Aorta (tissue), 5 donors: ENCODE measurements around the gene TMSB15B. TPM values are rescaled to one million over a fixed set of nuclear protein-coding genes. Genes with fewer than 3 reads are reported as not detected.
"Not testable (repeated sequence)": the region's sequence is repeated elsewhere in the genome, so short reads cannot be mapped to it uniquely, and the experiment has no call there.

Experiments used
- ATAC-seq: fragments of 200-7000 bp; cut with Tn5 transposase; one replicate; pipeline ENCODE4 v1.9.1; 2022; ENCODE audit warnings: moderate library complexity; ENCODE audit not compliant: low FRiP score
- DNase-seq, 2 donors: peaks; one replicate each; pipeline ENCODE4 v3.0.0-alpha.2; 2020
- H3K27ac ChIP-seq, 2 donors: one replicate each; pipeline ENCODE4 v1.5.1; 2013; ENCODE audit warnings: low read length in 2 of 2, mild to moderate bottlenecking in 2 of 2, moderate library complexity in 2 of 2, control low read depth in 1 of 2, inconsistent platforms in 1 of 2, low read depth in 1 of 2
- H3K27me3 ChIP-seq, 2 donors: one replicate each; pipeline ENCODE4 v1.6.1; 2013; ENCODE audit warnings: control low read depth in 1 of 2, low read length in 1 of 2, mild to moderate bottlenecking in 1 of 2, moderate library complexity in 1 of 2; ENCODE audit not compliant: insufficient read depth in 2 of 2, control insufficient read depth in 1 of 2
- H3K36me3 ChIP-seq, 2 donors: one replicate each; pipeline ENCODE4 v1.6.1; 2013; ENCODE audit warnings: control low read depth in 1 of 2, low read length in 1 of 2, mild to moderate bottlenecking in 1 of 2; ENCODE audit not compliant: insufficient read depth in 2 of 2, control insufficient read depth in 1 of 2
- H3K4me1 ChIP-seq, 2 donors: one replicate each; pipeline ENCODE4 v1.6.1; 2013; ENCODE audit warnings: low read length in 2 of 2, control low read depth in 1 of 2, mild to moderate bottlenecking in 1 of 2, moderate library complexity in 1 of 2; ENCODE audit not compliant: insufficient read depth in 2 of 2, control insufficient read depth in 1 of 2
- H3K4me3 ChIP-seq, 2 donors: one replicate each; pipeline ENCODE4 v1.5.1; 2013; ENCODE audit warnings: low read length in 2 of 2, control low read depth in 1 of 2, mild to moderate bottlenecking in 1 of 2
- H3K9me3 ChIP-seq: one replicate; pipeline ENCODE4 v1.6.1; 2013; ENCODE audit warnings: mild to moderate bottlenecking, low read length; ENCODE audit not compliant: control insufficient read depth
- WGBS, 2 donors: extraction: QIAGEN DNeasy Blood & Tissue Kit; methylation state at CpG; one replicate each; pipeline ENCODE4 v1.1.7; 2013; 5-methylcytosine and 5-hydroxymethylcytosine counted together
- intact Hi-C, 2 donors: fragments of 100-400 bp; cut with DNase I; formaldehyde crosslinking; loops; one replicate each; pipeline versions ENCODE4 v1.14.2 to v1.15.0; 2022
- polyA plus RNA-seq, 2 donors: library from polyadenylated mRNA; stranded (reverse); fragments of 200-250 nt; gene quantifications; one replicate each; pipeline ENCODE4 v1.2.3, GENCODE V29; 2013
- total RNA-seq, 2 donors: library from RNA; stranded (reverse); fragmentation: NEBNext Ultra II Directional; extraction: Animal tissue kit (Norgen Biotek cat#: 25700); gene quantifications; one replicate each; pipeline ENCODE4 v1.2.1, GENCODE V29; 2021
- donor health status: healthy with polysubstance abuse.
- donor health status: Bipolar disorder and iron deficiency.
- donor health status: DM: no; HTN: no; CAD: no.
- donor health status: DM: no; HTN: no; CAD: no.
- donor health status: DM: yes; HTN: yes; CAD: no.

The TMSB15B gene
- total and polyA plus RNA-seq, 4 donors, result 7.6 to 31.9 (median 15.5) TPM

DNA sequence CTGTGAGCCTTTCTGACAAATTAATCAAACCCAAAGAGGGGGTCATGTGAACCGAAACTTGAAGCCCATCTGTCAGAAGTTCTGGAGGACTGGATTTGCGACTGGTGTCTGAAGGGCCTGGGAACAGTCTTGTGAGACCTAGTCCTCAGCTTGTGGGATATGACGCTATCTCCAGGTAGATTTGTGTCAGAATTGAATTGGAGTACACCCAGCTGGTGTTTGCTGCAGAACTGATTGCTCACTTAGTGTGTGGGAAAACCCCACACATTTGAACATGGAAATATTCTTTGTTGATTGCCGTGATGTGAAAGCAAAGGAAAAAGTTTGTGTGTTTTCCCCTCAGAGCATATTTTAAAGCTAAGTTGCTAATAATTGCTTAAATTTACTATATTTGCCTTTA is 30.3 kb upstream of the TMSB15B start:
- ATAC-seq, result no peak
- Histone ChIP-seq H3K4me1 (no peaks in the 10 kb centered on the region), H3K9me3 (no peaks in the 10 kb centered on the region), H3K4me3 (no peak overlapping the region), H3K27me3 (no peaks in the 10 kb centered on the region), H3K27ac (no peak overlapping the region), H3K36me3 (peaks cover 0 to 2% of the 10 kb centered on the region in 2 donors)
- WGBS, 2 donors, result 68 to 91% methylated on average over 4 of the region's 4 CpGs
- DNase-seq, result no peak
- intact Hi-C loops, result no loop called here

- intact Hi-C loops, ATAC-seq, H3K4me3 ChIP-seq, H3K4me1 ChIP-seq, H3K36me3 ChIP-seq, H3K27ac ChIP-seq, DNase-seq, H3K9me3 ChIP-seq, H3K27me3 ChIP-seq: not testable (repeated sequence)
- 74 to 84% methylated on average over 6 of the region's 6 CpGs for WGBS, 2 donors
Measured at GRCh38 chrX:103940257-103940656, 22.2 kb upstream of the TMSB15B start.

DNA sequence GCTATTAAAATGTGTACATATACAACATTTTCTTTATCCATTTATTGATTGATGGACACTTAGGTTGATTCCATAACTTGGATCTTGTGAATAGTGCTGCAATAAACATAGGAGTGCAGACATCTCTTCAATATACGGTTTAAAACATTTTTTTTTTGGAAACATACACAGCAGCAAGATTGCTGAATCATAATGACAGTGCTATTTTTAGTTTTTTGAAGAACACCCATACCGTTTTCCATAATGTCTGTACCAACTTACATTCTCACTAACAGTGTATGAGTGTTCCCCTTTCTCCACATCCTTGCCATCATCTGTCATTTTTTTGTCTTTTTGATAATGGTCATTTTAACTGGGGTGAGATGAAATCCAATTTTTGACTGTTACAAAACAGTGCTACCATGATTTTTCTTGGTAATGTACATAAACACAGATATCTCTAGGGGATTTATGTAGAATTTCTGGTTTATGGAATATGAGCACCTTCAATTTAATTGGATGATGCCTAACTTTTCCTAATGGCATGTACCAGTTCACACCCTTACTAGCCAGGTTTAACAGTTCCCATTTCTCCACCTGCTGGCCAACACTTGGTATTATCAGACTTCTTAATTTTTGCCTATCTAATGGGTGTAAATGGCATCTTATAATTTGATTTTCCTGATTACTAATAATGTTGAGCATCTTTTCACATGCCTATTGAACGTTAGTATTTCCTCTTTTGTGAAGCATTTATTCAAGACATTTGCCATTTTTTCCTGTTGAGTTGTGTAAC is 21.0 kb upstream of the TMSB15B start:
- H3K36me3 ChIP-seq, result no peaks in the 10 kb centered on the region
- H3K4me3 ChIP-seq, result no peak overlapping the region
- no peak overlapping the region for H3K27ac ChIP-seq
- ATAC-seq, result no peak
- no peak for DNase-seq
- intact Hi-C loops, result no loop called here
- H3K27me3 ChIP-seq, result no peaks in the 10 kb centered on the region
- 13 to 20% methylated on average over 3 of the region's 3 CpGs for WGBS, 2 donors
- no peaks in the 10 kb centered on the region for H3K9me3 ChIP-seq
- no peaks in the 10 kb centered on the region for H3K4me1 ChIP-seq

- 48 to 77% methylated on average over 1 of the region's 1 CpG for WGBS, 2 donors
- Histone ChIP-seq H3K27ac (no peak overlapping the region), H3K4me1 (no peaks in the 10 kb centered on the region), H3K4me3 (no peak overlapping the region), H3K9me3 (no peaks in the 10 kb centered on the region), H3K27me3 (no peaks in the 10 kb centered on the region), H3K36me3 (peaks cover 0 to 1% of the 10 kb centered on the region in 2 donors)
- intact Hi-C loops, result no loop called here
- DNase-seq (no peak), ATAC-seq (no peak)
Measured at GRCh38 chrX:103949506-103949905, 12.9 kb upstream of the TMSB15B start.

- 63 to 94% methylated on average over 4 of the region's 4 CpGs for WGBS, 2 donors
- Histone ChIP-seq H3K27ac (no peak overlapping the region), H3K9me3 (no peaks in the 10 kb centered on the region), H3K4me3 (no peak overlapping the region), H3K36me3 (peaks cover 0 to 1% of the 10 kb centered on the region in 2 donors), H3K4me1 (no peaks in the 10 kb centered on the region), H3K27me3 (no peaks in the 10 kb centered on the region)
- intact Hi-C loops, result no loop called here
- no peak for ATAC-seq
- no peak for DNase-seq
Measured at GRCh38 chrX:103953353-103953752, 9.1 kb upstream of the TMSB15B start.

DNA sequence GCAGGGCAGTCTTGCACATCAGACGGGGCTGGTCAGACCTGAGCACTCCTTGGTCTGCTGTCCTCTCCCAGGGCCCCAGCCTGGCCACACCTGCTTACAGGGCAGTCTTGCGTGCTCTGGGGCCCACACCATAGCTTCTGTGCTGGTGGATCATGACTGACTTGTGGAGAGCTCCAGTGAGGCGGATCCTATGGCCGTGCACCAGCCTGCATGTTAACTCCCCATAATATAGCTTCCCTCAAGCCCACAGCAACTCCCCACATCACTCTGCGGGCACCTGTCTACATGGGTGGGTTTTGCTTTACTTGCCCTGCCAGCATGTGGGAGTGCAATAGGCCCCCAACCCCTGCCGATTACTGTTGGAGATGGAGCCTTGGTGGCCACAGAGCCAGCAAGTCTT is 8.2 kb upstream of the TMSB15B start:
- H3K4me1 ChIP-seq, result no peaks in the 10 kb centered on the region
- peak in 1 of 2 donors; percentile 61 for DNase-seq
- H3K36me3 ChIP-seq, result peaks cover 0 to 1% of the 10 kb centered on the region in 2 donors
- 74 to 98% methylated on average over 6 of the region's 6 CpGs for WGBS, 2 donors
- no peaks in the 10 kb centered on the region for H3K9me3 ChIP-seq
- no peak for ATAC-seq
- intact Hi-C loops, result no loop called here
- no peaks in the 10 kb centered on the region for H3K27me3 ChIP-seq
- no peak overlapping the region for H3K27ac ChIP-seq
- H3K4me3 ChIP-seq, result no peak overlapping the region

- no CpG with 5 or more reads among the region's 6 CpGs for WGBS, 2 donors
- intact Hi-C loops, result not testable (repeated sequence)
Measured at GRCh38 chrX:103960599-103960998, 1.8 kb upstream of the TMSB15B start.

GRCh38 chrX:103983508-103983907 is 21.1 kb downstream of the TMSB15B start:
- ATAC-seq, H3K36me3 ChIP-seq, H3K4me3 ChIP-seq, H3K27me3 ChIP-seq, H3K9me3 ChIP-seq, H3K27ac ChIP-seq, H3K4me1 ChIP-seq, DNase-seq, intact Hi-C loops: not testable (repeated sequence)
- no CpG with 5 or more reads among the region's 13 CpGs for WGBS, 2 donors

More at GRCh38 chrX:103960599-103960998, 1.8 kb upstream of the TMSB15B start:
- not testable (repeated sequence) for DNase-seq, H3K36me3 ChIP-seq, H3K27ac ChIP-seq, ATAC-seq, H3K4me3 ChIP-seq, H3K4me1 ChIP-seq, H3K27me3 ChIP-seq, H3K9me3 ChIP-seq

GRCh38 chrX:103999234-103999633 is 36.8 kb downstream of the TMSB15B start:
- DNase-seq (no peak), ATAC-seq (no peak)
- H3K36me3 ChIP-seq, result no peaks in the 10 kb centered on the region
- H3K4me1 ChIP-seq, result no peaks in the 10 kb centered on the region
- H3K4me3 ChIP-seq, result no peak overlapping the region
- intact Hi-C loops, result no loop called here
- WGBS, 2 donors, result 56 to 70% methylated on average over 5 of the region's 5 CpGs
- H3K27me3 ChIP-seq, result no peaks in the 10 kb centered on the region
- H3K9me3 ChIP-seq, result no peaks in the 10 kb centered on the region
- no peak overlapping the region for H3K27ac ChIP-seq
